Left lung (tissue), 10 donors: ENCODE measurements around the gene ETV3L. TPM values are rescaled to one million over a fixed set of nuclear protein-coding genes. Genes with fewer than 3 reads are reported as not detected.

Experiments used
- ATAC-seq: fragments of 200-7000 bp; cut with Tn5 transposase; one replicate; pipeline ENCODE4 v1.9.1; 2020; ENCODE audit warnings: moderate library complexity
- DNase-seq, 4 donors: peaks; one replicate each; pipeline ENCODE4 v3.0.0-alpha.2; 2013 to 2020
- H3K27ac ChIP-seq, 2 donors: fragments of 200-600 bp; sonication (generic) in 1 of 2; one replicate each; pipeline versions ENCODE4 v1.5.0 to v1.8.0; 2020 to 2021
- H3K27me3 ChIP-seq, 2 donors: fragments of 200-600 bp; sonication (generic) in 1 of 2; one replicate each; pipeline versions ENCODE4 v1.5.0 to v1.8.0; 2020 to 2021
- H3K36me3 ChIP-seq, 2 donors: fragments of 200-600 bp; sonication (generic) in 1 of 2; one replicate each; pipeline versions ENCODE4 v1.5.0 to v1.8.0; 2020 to 2021
- H3K4me1 ChIP-seq, 2 donors: fragments of 200-600 bp; one replicate each; pipeline ENCODE4 v1.8.0; 2021
- H3K4me3 ChIP-seq, 2 donors: fragments of 200-600 bp; sonication (generic) in 1 of 2; one replicate each; pipeline versions ENCODE4 v1.5.0 to v1.8.0; 2020 to 2021; ENCODE audit warnings: mild to moderate bottlenecking in 1 of 2
- H3K9me3 ChIP-seq, 2 donors: fragments of 200-600 bp; sonication (generic) in 1 of 2; one replicate each; pipeline versions ENCODE4 v1.5.0 to v1.8.0; 2020 to 2021
- intact Hi-C, 2 donors: fragments of 100-400 bp; cut with DNase I; formaldehyde crosslinking; loops; one replicate each; pipeline versions ENCODE4 v1.11.2 to v1.14.2; 2022
- polyA plus RNA-seq, 6 donors: library from polyadenylated mRNA; unstranded; fragments of 120-200 nt; gene quantifications; one replicate each; pipeline ENCODE4 v1.2.1, GENCODE V29; 2013; ENCODE audit not compliant: insufficient read length in 6 of 6
- total RNA-seq, 2 donors: library from RNA; stranded (reverse); fragmentation: NEBNext Ultra II Directional; extraction: Animal tissue kit (Norgen Biotek cat#: 25700); gene quantifications; one replicate each; pipeline ENCODE4 v1.2.1, GENCODE V29; 2021
- TF ChIP-seq, protein P1 (sequence below), 2 donors: fragments of 200-600 bp; sonication (generic) in 1 of 2; IDR thresholded peaks; one replicate each; pipeline versions ENCODE4 v1.5.0 to v1.8.0; 2021; ENCODE audit warnings: antibody characterized with exemption in 2 of 2
- donor health status: DM: no; HTN: yes; CAD: no.
- donor health status: DM: no; HTN: no; CAD: no.

The ETV3L gene
- total and polyA plus RNA-seq, 8 donors = not detected

DNA sequence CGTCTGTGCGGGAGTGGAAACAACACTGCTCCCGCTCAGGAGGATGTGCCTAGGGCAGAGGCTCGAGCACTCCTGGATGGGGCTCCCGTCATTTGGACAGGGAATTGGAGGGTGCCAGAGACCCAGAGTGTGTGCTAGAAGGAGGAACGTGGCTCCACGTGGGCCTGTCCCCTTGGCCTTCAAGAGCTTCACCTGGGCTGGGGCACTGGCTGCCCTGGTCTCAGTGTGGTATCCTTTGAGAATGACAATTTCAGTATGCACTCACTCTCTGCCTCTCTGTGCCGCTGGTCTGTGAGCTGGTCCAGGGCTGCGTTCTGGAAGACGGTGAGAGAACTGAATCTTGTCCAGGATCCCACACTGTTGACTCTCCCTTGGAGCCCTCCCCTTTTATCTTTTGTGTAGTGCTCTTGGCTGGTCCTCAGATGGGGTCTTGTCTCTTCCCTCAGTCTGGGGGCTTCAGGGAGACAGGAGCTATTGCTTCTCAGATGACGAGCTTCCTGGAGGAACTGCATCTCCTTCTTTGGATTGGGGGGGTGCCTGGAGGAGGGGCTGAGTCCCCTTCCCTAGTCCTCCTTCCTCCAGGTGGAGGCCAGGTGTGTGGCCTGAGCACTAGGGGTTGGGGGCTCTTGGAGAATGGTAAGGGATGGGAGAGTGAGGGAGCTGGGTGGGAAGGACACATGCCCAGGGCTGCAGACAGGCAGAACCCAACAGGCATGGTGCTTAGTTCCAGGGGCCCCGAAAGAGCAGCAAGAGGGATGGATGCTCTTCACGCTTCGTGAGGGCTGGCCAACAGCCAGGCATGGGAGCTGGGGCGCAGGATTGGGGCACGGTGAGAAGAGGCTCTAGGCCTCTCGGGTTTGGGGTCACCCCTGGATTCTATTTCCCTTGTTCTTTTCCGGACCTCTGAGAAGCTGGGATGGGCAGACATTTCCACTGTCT, 14.8 kb upstream of the ETV3L start:
- DNase-seq = no peak
- Histone ChIP-seq H3K4me1 (peaks cover 0 to 14% of the 10 kb centered on the region in 2 donors), H3K36me3 (no peaks in the 10 kb centered on the region), H3K27me3 (peaks cover 0 to 18% of the 10 kb centered on the region in 2 donors), H3K9me3 (no peaks in the 10 kb centered on the region), H3K27ac (no peak overlapping the region), H3K4me3 (no peak overlapping the region)
- intact Hi-C loops = no loop called here
- TF ChIP-seq, protein P1, sequence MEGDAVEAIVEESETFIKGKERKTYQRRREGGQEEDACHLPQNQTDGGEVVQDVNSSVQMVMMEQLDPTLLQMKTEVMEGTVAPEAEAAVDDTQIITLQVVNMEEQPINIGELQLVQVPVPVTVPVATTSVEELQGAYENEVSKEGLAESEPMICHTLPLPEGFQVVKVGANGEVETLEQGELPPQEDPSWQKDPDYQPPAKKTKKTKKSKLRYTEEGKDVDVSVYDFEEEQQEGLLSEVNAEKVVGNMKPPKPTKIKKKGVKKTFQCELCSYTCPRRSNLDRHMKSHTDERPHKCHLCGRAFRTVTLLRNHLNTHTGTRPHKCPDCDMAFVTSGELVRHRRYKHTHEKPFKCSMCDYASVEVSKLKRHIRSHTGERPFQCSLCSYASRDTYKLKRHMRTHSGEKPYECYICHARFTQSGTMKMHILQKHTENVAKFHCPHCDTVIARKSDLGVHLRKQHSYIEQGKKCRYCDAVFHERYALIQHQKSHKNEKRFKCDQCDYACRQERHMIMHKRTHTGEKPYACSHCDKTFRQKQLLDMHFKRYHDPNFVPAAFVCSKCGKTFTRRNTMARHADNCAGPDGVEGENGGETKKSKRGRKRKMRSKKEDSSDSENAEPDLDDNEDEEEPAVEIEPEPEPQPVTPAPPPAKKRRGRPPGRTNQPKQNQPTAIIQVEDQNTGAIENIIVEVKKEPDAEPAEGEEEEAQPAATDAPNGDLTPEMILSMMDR (IDR thresholded peaks at IDR 0.05) = no peak
- ATAC-seq = no peak

DNA sequence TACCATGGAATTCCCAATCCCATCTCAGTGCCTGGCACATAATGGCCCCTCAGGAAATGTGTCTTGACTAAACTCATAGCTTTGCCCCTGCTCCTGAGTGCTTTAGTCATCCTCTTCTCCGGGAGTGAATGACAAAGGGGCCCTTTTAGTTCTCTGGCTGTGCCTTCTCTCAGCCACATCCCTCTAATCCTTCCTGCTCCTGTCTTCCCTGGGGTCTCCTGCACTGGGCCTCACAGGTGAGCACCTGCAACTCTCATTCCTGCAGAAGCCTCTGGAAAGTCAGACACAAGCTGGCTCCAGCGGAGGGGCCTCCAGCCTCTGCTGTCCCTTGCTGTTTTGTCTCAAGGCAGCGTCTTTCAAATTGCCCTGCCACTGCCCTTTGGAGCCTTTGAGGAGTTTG, 14.0 kb upstream of the ETV3L start:
- no peak overlapping the region for H3K27ac ChIP-seq
- TF ChIP-seq, protein P1 (IDR thresholded peaks at IDR 0.05) = no peak
- H3K36me3 ChIP-seq = no peaks in the 10 kb centered on the region
- peaks cover 0 to 14% of the 10 kb centered on the region in 2 donors for H3K4me1 ChIP-seq
- intact Hi-C loops = no loop called here
- no peak overlapping the region for H3K4me3 ChIP-seq
- DNase-seq (no peak), ATAC-seq (no peak)
- H3K27me3 ChIP-seq = peaks cover 0 to 26% of the 10 kb centered on the region in 2 donors
- no peaks in the 10 kb centered on the region for H3K9me3 ChIP-seq

DNA sequence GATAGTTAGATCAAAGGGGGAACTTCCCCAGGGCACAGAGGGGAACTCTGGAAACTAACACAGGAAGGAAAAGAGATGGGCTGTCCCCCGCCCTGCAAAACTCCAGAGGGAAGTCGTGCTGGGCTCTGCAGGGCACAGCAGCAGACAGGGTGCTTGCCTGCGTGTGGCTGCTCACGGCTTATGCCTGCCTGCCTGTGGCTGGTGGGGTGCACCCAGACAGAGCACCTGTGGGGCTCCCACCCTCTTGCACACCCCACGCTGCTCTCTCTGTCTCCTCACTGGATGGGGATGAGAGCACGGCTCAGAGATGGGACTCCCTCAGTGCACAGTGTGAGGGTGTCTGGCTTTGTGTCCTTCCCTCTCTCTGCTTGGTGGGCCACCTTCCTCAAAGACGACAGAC, 13.5 kb upstream of the ETV3L start:
- H3K36me3 ChIP-seq = no peaks in the 10 kb centered on the region
- peak; percentile 68 for ATAC-seq
- H3K4me3 ChIP-seq = no peak overlapping the region
- TF ChIP-seq, protein P1 (IDR thresholded peaks at IDR 0.05) = no peak
- peaks cover 0 to 14% of the 10 kb centered on the region in 2 donors for H3K4me1 ChIP-seq
- peaks cover 0 to 32% of the 10 kb centered on the region in 2 donors for H3K27me3 ChIP-seq
- intact Hi-C loops = no loop called here
- no peaks in the 10 kb centered on the region for H3K9me3 ChIP-seq
- DNase-seq = peak in 1 of 4 donors; percentile 46
- no peak overlapping the region for H3K27ac ChIP-seq

DNA sequence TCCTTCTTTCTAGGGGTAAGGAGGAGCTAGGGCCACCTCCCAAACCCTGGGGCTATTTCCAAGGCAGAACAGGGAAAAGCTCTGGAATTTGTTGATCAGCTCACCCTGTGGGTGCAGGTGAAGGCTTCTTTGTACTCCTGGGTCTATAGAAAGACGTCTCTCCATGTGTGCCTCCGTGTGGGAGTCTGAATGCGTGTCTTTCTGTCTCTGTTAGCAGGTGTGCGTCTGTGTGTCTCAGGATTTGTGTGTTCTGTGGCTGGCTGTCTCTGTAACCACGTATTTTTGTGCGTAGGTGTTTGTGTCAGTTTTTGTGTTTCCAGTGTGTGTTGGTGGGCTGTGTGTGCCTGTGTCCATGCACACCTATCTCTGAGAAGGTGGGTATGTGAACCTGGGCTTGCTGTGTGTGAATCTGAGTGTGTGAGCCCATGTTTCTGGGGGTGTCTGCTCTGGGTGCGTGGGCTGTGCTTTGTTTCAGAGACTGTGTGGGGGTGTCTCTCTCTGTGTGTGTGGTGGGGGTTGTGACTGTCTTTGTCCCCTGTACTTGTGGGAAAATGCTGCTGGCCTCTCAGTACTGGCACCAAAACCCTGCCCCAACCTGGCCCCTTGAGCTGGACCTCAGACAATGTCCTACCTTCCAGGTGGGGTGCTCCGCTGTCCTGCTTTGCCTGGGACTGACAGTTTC, 12.7 kb upstream of the ETV3L start:
- TF ChIP-seq, protein P1 (IDR thresholded peaks at IDR 0.05) = no peak
- H3K4me1 ChIP-seq = peaks cover 0 to 14% of the 10 kb centered on the region in 2 donors
- DNase-seq = no peak
- H3K27ac ChIP-seq = no peak overlapping the region
- no peaks in the 10 kb centered on the region for H3K36me3 ChIP-seq
- no peaks in the 10 kb centered on the region for H3K9me3 ChIP-seq
- no peak for ATAC-seq
- peaks cover 0 to 39% of the 10 kb centered on the region in 2 donors for H3K27me3 ChIP-seq
- intact Hi-C loops = no loop called here
- no peak overlapping the region for H3K4me3 ChIP-seq
